Measurements from ENCODE around the gene TMEM87B. TPM values are rescaled to one million over a fixed set of nuclear protein-coding genes. Genes with fewer than 3 reads are reported as not detected.
"Not testable (repeated sequence)": the region's sequence is repeated elsewhere in the genome, so short reads cannot be mapped to it uniquely, and the experiment has no call there.

The TMEM87B gene
- total and polyA plus RNA-seq, 4 donors = 11.2 to 26.4 (median 18.1) TPM

DNA sequence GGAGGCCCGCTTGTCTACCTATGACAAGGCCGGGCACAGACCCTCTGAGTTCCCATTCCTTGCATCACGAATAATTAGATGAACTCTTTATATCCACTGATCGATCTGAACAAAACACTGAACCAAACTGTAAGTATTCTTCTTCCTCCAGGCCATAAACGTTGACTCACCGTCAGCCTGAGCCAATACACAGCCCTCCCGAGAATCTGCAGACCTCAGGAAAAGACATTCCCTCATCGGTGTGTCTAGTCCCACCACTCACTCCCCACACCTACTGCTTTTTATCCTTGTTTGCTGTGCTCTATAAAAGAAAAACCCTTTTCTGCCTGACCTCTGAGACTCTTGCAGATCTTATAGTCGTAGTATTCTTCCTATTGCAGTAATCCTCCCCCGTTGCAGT is 41.0 kb downstream of the TMEM87B start:
- Histone ChIP-seq H3K27me3 (ENCODE audit: control insufficient read depth in 3 of 3, insufficient read depth in 3 of 3, low read length in 2 of 3) (no peaks in the 10 kb centered on the region), H3K4me3 (no peak overlapping the region), H3K27ac (ENCODE audit: low read depth in 1 of 2, low read length in 1 of 2) (no peak overlapping the region), H3K4me1 (ENCODE audit: control insufficient read depth in 5 of 5, insufficient read depth in 5 of 5, low read length in 5 of 5) (peaks cover 0 to 10% (median 1%) of the 10 kb centered on the region in 5 donors), H3K36me3 (ENCODE audit: control insufficient read depth in 4 of 4, insufficient read depth in 4 of 4, low read length in 4 of 4) (peaks cover 9 to 21% (median 13%) of the 10 kb centered on the region in 4 donors), H3K9me3 (ENCODE audit: control insufficient read depth in 4 of 4, insufficient read depth in 3 of 4, low read length in 3 of 4) (no peaks in the 10 kb centered on the region), H3K9ac (ENCODE audit: insufficient read depth in 1 of 2, low read length in 2 of 2) (no peak overlapping the region)
- WGBS, 2 donors = 78 to 84% methylated on average over 10 of the region's 10 CpGs
- no peak for DNase-seq
- no peak for ATAC-seq (ENCODE audit: insufficient read depth, low FRiP score)
- TF ChIP-seq, protein P1, sequence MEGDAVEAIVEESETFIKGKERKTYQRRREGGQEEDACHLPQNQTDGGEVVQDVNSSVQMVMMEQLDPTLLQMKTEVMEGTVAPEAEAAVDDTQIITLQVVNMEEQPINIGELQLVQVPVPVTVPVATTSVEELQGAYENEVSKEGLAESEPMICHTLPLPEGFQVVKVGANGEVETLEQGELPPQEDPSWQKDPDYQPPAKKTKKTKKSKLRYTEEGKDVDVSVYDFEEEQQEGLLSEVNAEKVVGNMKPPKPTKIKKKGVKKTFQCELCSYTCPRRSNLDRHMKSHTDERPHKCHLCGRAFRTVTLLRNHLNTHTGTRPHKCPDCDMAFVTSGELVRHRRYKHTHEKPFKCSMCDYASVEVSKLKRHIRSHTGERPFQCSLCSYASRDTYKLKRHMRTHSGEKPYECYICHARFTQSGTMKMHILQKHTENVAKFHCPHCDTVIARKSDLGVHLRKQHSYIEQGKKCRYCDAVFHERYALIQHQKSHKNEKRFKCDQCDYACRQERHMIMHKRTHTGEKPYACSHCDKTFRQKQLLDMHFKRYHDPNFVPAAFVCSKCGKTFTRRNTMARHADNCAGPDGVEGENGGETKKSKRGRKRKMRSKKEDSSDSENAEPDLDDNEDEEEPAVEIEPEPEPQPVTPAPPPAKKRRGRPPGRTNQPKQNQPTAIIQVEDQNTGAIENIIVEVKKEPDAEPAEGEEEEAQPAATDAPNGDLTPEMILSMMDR (IDR thresholded peaks at IDR 0.05; ENCODE audit: control extremely low read depth, extremely low read depth) = no peak

DNA sequence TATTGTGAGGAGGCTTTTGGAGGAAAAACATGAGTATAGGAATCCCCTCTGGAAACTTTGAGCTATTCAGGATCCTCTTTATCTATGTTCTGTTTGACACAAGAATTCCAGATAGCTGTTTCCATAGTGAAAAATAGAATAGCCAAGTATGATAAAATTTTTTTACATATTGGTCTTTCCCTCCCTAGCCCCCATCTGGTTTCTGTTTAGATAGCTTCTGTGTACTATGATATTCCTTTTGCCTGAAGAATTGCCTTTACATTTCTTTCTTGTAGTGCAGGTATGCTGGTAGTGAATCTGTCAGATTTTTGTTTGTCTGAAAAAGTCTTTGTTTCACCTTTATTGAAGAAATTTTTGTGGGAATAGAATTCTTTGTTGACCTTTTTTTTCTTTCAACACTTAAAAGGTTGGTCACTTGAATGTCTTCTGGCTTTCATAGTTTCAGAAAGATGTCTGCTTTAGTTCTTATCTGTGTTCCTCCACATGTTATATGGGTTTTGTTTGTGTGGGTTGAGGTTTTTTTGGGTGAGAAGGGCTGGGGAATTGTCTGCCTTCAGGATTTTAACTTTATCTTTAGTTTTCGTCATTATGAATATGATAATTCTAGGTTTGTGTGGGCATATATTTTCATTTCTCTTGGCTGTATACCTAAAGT is 53.2 kb downstream of the TMEM87B start:
- TF ChIP-seq, protein P1 (IDR thresholded peaks at IDR 0.05; ENCODE audit: control extremely low read depth, extremely low read depth) = no peak
- Histone ChIP-seq H3K4me3 (no peak overlapping the region), H3K9me3 (ENCODE audit: control insufficient read depth in 4 of 4, insufficient read depth in 3 of 4, low read length in 3 of 4) (peaks cover 0 to 5% (median under 1%) of the 10 kb centered on the region in 4 donors), H3K4me1 (ENCODE audit: control insufficient read depth in 5 of 5, insufficient read depth in 5 of 5, low read length in 5 of 5) (no peaks in the 10 kb centered on the region), H3K27me3 (ENCODE audit: control insufficient read depth in 3 of 3, insufficient read depth in 3 of 3, low read length in 2 of 3) (no peaks in the 10 kb centered on the region), H3K27ac (ENCODE audit: low read depth in 1 of 2, low read length in 1 of 2) (no peak overlapping the region), H3K36me3 (ENCODE audit: control insufficient read depth in 4 of 4, insufficient read depth in 4 of 4, low read length in 4 of 4) (peaks cover 10 to 43% (median 23%) of the 10 kb centered on the region in 4 donors), H3K9ac (ENCODE audit: insufficient read depth in 1 of 2, low read length in 2 of 2) (no peak overlapping the region)
- ATAC-seq (ENCODE audit: insufficient read depth, low FRiP score) (no peak), DNase-seq (no peak)
- WGBS, 2 donors = 86 to 91% methylated on average over 1 of the region's 1 CpG

DNA sequence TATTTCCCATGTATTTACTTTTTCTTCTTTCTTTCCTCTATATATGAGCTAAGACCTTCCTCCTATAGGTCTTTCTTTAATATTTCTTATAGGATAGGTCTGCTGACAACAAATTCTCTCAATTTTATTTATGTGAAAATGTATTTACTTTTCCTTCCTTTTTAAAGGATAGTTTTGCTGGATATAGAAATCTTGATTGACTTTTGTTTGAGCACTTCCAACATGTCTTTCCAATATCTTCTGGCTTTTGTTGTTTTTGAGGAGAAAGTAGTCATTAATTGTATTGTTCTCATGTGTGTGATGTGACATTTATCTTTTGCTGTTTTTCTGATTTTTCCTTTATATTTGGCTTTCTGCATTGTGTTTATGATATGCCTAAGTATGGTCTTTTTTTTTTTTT is 54.2 kb downstream of the TMEM87B start:
- Histone ChIP-seq H3K9me3 (ENCODE audit: control insufficient read depth in 4 of 4, insufficient read depth in 3 of 4, low read length in 3 of 4) (peaks cover 0 to 5% (median under 1%) of the 10 kb centered on the region in 4 donors), H3K4me3 (no peak overlapping the region), H3K27me3 (ENCODE audit: control insufficient read depth in 3 of 3, insufficient read depth in 3 of 3, low read length in 2 of 3) (no peaks in the 10 kb centered on the region), H3K36me3 (ENCODE audit: control insufficient read depth in 4 of 4, insufficient read depth in 4 of 4, low read length in 4 of 4) (peaks cover 11 to 44% (median 23%) of the 10 kb centered on the region in 4 donors), H3K27ac (ENCODE audit: low read depth in 1 of 2, low read length in 1 of 2) (no peak overlapping the region), H3K4me1 (ENCODE audit: control insufficient read depth in 5 of 5, insufficient read depth in 5 of 5, low read length in 5 of 5) (no peaks in the 10 kb centered on the region), H3K9ac (ENCODE audit: insufficient read depth in 1 of 2, low read length in 2 of 2) (no peak overlapping the region)
- TF ChIP-seq, protein P1 (IDR thresholded peaks at IDR 0.05; ENCODE audit: control extremely low read depth, extremely low read depth) = no peak
- ATAC-seq (ENCODE audit: insufficient read depth, low FRiP score) = no peak
- no peak for DNase-seq

DNA sequence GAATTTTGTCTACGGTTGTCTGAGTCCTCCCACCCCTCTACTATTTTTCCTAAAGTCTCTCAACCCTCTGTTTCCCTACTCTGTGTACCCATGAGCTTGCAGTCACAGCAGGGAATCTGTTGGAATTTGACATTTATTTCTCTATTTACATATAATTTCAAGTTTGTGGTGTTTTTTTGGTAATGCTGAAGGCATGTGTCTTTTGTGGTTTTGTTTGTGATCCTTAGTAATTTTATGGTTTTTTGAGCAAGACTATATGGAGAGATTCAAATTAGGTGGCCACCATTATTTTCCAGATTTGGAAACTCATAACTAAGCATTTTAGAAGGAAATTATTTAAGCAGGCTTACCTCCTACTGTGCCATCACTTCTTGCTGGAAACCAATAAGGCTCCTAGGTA is 55.9 kb downstream of the TMEM87B start:
- DNase-seq = no peak
- no peak overlapping the region for H3K27ac ChIP-seq (ENCODE audit: low read depth in 1 of 2, low read length in 1 of 2)
- 97 to 100% methylated on average over 1 of the region's 1 CpG for WGBS, 2 donors

DNA sequence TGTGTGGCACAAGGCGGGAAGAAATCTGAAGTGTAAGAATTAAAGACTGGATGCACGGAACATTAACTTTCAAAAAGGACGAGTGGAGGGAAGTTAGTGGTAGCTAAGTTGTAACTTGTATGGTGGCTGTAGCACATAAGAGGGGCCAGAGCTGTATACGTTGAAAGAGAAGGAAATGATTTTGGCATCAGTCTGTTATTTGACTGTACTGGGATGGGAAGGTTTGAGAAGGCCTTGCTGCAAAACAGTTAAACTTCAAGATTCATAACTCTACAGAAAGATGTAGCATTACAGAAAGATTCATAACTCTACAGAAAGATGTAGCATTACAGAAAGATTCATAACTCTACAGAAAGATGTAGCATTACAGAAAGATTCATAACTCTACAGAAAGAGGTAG is 58.3 kb downstream of the TMEM87B start:
- not testable (repeated sequence) for DNase-seq; H3K9ac ChIP-seq (ENCODE audit: insufficient read depth in 1 of 2, low read length in 2 of 2); H3K9me3 ChIP-seq (ENCODE audit: control insufficient read depth in 4 of 4, insufficient read depth in 3 of 4, low read length in 3 of 4); H3K4me3 ChIP-seq; H3K4me1 ChIP-seq (ENCODE audit: control insufficient read depth in 5 of 5, insufficient read depth in 5 of 5, low read length in 5 of 5); H3K27ac ChIP-seq (ENCODE audit: low read depth in 1 of 2, low read length in 1 of 2); ATAC-seq (ENCODE audit: insufficient read depth, low FRiP score); H3K27me3 ChIP-seq (ENCODE audit: control insufficient read depth in 3 of 3, insufficient read depth in 3 of 3, low read length in 2 of 3)
- 95 to 99% methylated on average over 4 of the region's 4 CpGs for WGBS, 2 donors
- peaks cover 10 to 34% (median 22%) of the 10 kb centered on the region in 4 donors for H3K36me3 ChIP-seq (ENCODE audit: control insufficient read depth in 4 of 4, insufficient read depth in 4 of 4, low read length in 4 of 4)

More for the DNA sequence above, 55.9 kb downstream of the TMEM87B start:
- Histone ChIP-seq H3K4me3 (no peak overlapping the region), H3K9ac (ENCODE audit: insufficient read depth in 1 of 2, low read length in 2 of 2) (no peak overlapping the region), H3K4me1 (ENCODE audit: control insufficient read depth in 5 of 5, insufficient read depth in 5 of 5, low read length in 5 of 5) (no peaks in the 10 kb centered on the region), H3K27me3 (ENCODE audit: control insufficient read depth in 3 of 3, insufficient read depth in 3 of 3, low read length in 2 of 3) (no peaks in the 10 kb centered on the region), H3K36me3 (ENCODE audit: control insufficient read depth in 4 of 4, insufficient read depth in 4 of 4, low read length in 4 of 4) (peaks cover 10 to 40% (median 21%) of the 10 kb centered on the region in 4 donors), H3K9me3 (ENCODE audit: control insufficient read depth in 4 of 4, insufficient read depth in 3 of 4, low read length in 3 of 4) (peaks cover 0 to 5% (median under 1%) of the 10 kb centered on the region in 4 donors)
- TF ChIP-seq, protein P1 (IDR thresholded peaks at IDR 0.05; ENCODE audit: control extremely low read depth, extremely low read depth) = no peak
- ATAC-seq (ENCODE audit: insufficient read depth, low FRiP score) = no peak
